ENCODE data around the gene CFDP1.

- no peak for TF ChIP-seq CTCF (IDR thresholded peaks at IDR 0.05)
- no peak for TF ChIP-seq POLR2A (IDR thresholded peaks at IDR 0.05)
These were observed 171.7 kb downstream of the CFDP1 start for GRCh38 chr16:75261590-75262078.

All from esophagus squamous epithelium (tissue), 4 donors.